Vagina (tissue), 2 donors: Measurements from ENCODE around the gene ZNF880. TPM values are rescaled to one million over a fixed set of nuclear protein-coding genes. Genes with fewer than 3 reads are reported as not detected.

Source experiments
- DNase-seq, 2 donors: peaks; one replicate each; pipeline ENCODE4 v3.0.0-alpha.2; 2017; ENCODE audit errors: extremely low spot score in 2 of 2
- H3K27ac ChIP-seq: fragments of 200-600 bp; sonication (generic); one replicate; pipeline ENCODE4 v1.5.1; 2019
- H3K27me3 ChIP-seq: fragments of 200-600 bp; sonication (generic); one replicate; pipeline ENCODE4 v1.5.1; 2019
- H3K36me3 ChIP-seq, 2 donors: fragments of 200-600 bp; sonication (generic); one replicate each; pipeline ENCODE4 v1.5.1; 2017 to 2019
- H3K4me1 ChIP-seq: fragments of 200-600 bp; sonication (generic); one replicate; pipeline ENCODE4 v1.5.1; 2019
- H3K4me3 ChIP-seq, 2 donors: fragments of 200-600 bp; sonication (generic); 1 replicate in 1 of 2; 2 replicates in 1 of 2; pipeline ENCODE4 v1.5.1; 2016 to 2019
- H3K9me3 ChIP-seq: fragments of 200-600 bp; sonication (generic); one replicate; pipeline ENCODE4 v1.5.1; 2019
- CTCF ChIP-seq, 3 experiments: fragments of 450-650 bp in 2 of 3; fragments of 200-600 bp in 1 of 3; sonication (generic) in 1 of 3; IDR thresholded peaks; one replicate each; pipeline ENCODE4 v1.5.1; 2017 to 2019; ENCODE audit warnings: antibody characterized with exemption in 3 of 3, mild to moderate bottlenecking in 2 of 3, moderate library complexity in 2 of 3
- POLR2A ChIP-seq, 2 donors: fragments of 450-650 bp; IDR thresholded peaks; one replicate each; pipeline ENCODE4 v1.6.1; 2017; ENCODE audit warnings: antibody characterized with exemption in 2 of 2, mild to moderate bottlenecking in 2 of 2, moderate library complexity in 2 of 2
- POLR2AphosphoS5 ChIP-seq, 2 donors: sonication (generic); formaldehyde crosslinking; IDR thresholded peaks; one replicate each; pipeline ENCODE4 v1.9.0; 2017; ENCODE audit warnings: antibody characterized with exemption in 2 of 2, mild to moderate bottlenecking in 2 of 2, low read depth in 1 of 2; ENCODE audit not compliant: insufficient read depth in 1 of 2
- intact Hi-C: fragments of 100-400 bp; cut with DNase I; formaldehyde crosslinking; loops from one replicate; pipeline ENCODE4 v1.15.1; 2023
- small RNA-seq: library from RNA; depleted of rRNA; stranded (forward); fragments of <200 nt; gene quantifications from one replicate; pipeline ENCODE3, GENCODE V24; 2016
- total RNA-seq: library from RNA; depleted of rRNA; stranded (reverse); fragments of >200 nt; gene quantifications from one replicate; pipeline ENCODE4 v1.2.3, GENCODE V29; 2016

ZNF880 gene
- total RNA-seq, 1 donor from 2014 or later = 15.2 TPM

DNA sequence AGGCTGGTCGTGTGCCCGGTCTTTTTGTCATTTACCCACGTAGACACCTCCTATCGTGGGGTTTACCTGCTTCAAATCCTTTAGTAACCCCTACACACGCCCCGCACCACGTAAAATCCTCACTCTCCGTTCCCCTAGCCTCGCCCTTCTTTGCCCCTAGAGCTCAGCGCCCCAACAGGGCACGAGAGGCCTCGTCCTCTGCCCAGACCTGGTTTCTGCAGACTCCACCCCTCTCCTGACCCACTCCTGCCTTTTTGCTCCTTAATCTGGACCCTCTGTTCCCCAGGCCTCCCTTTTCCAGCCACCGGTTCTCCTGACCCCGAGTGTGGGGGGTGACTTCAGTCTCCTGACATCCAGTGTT is 28.3 kb downstream of the ZNF880 start:
- Histone ChIP-seq H3K4me3 (peak overlapping the region; percentile 72 to 84), H3K36me3 (peaks cover 0 to 61% of the 10 kb centered on the region in 2 donors), H3K27me3 (no peaks in the 10 kb centered on the region), H3K9me3 (peaks cover 2% of the 10 kb centered on the region), H3K4me1 (peaks cover 19% of the 10 kb centered on the region), H3K27ac (no peak overlapping the region)
- DNase-seq = no peak
- no peak for TF ChIP-seq CTCF (IDR thresholded peaks at IDR 0.05)
- TF ChIP-seq POLR2AphosphoS5 (IDR thresholded peaks at IDR 0.05; ENCODE audit: insufficient read depth in 1 of 2, low read depth in 1 of 2) = no peak
- no peak for TF ChIP-seq POLR2A (IDR thresholded peaks at IDR 0.05)
- intact Hi-C loops = no loop called here

- peaks cover 7 to 90% of the 10 kb centered on the region in 2 donors for H3K36me3 ChIP-seq
Observed at GRCh38 chr19:52410276-52410675, 40.6 kb downstream of the ZNF880 start.

GRCh38 chr19:52415711-52416110 is 46.0 kb downstream of the ZNF880 start:
- Histone ChIP-seq H3K36me3 (peaks cover 0 to 36% of the 10 kb centered on the region in 2 donors), H3K27me3 (no peaks in the 10 kb centered on the region), H3K4me3 (no peak overlapping the region), H3K9me3 (peaks cover 59% of the 10 kb centered on the region), H3K27ac (no peak overlapping the region), H3K4me1 (no peaks in the 10 kb centered on the region)
- TF ChIP-seq POLR2AphosphoS5 (IDR thresholded peaks at IDR 0.05; ENCODE audit: insufficient read depth in 1 of 2, low read depth in 1 of 2) (no peak), POLR2A (IDR thresholded peaks at IDR 0.05) (no peak), CTCF (IDR thresholded peaks at IDR 0.05) (no peak)
- no peak for DNase-seq
- intact Hi-C loops = no loop called here

More at GRCh38 chr19:52410276-52410675, 40.6 kb downstream of the ZNF880 start:
- H3K4me1 ChIP-seq = no peaks in the 10 kb centered on the region
- no peak for TF ChIP-seq POLR2A (IDR thresholded peaks at IDR 0.05)
- TF ChIP-seq POLR2AphosphoS5 (IDR thresholded peaks at IDR 0.05; ENCODE audit: insufficient read depth in 1 of 2, low read depth in 1 of 2) = no peak
- TF ChIP-seq CTCF (IDR thresholded peaks at IDR 0.05) = no peak
- H3K27ac ChIP-seq = no peak overlapping the region
- intact Hi-C loops = no loop called here
- no peaks in the 10 kb centered on the region for H3K27me3 ChIP-seq
- peaks cover 59% of the 10 kb centered on the region for H3K9me3 ChIP-seq
- DNase-seq = no peak
- no peak overlapping the region for H3K4me3 ChIP-seq

- intact Hi-C loops = no loop called here
- peaks cover 11% of the 10 kb centered on the region for H3K9me3 ChIP-seq
- TF ChIP-seq POLR2AphosphoS5 (IDR thresholded peaks at IDR 0.05; ENCODE audit: insufficient read depth in 1 of 2, low read depth in 1 of 2) (no peak), CTCF (IDR thresholded peaks at IDR 0.05) (no peak), POLR2A (IDR thresholded peaks at IDR 0.05) (no peak)
- no peak within 1 kb of the TSS for H3K4me3 ChIP-seq
- H3K27me3 ChIP-seq = no peaks in the 10 kb centered on the region
- H3K27ac ChIP-seq = no peak within 1 kb of the TSS
- H3K36me3 ChIP-seq = peaks cover 0 to 17% of the 10 kb centered on the region in 2 donors
- no peaks in the 10 kb centered on the region for H3K4me1 ChIP-seq
- DNase-seq = no peak
Observed at GRCh38 chr19:52428937-52429336, 59.2 kb downstream of the ZNF880 start, which contains the start of gene ZNF534. TSS of gene ZNF534 (plus strand) at chr19:52429148. CDS start at chr19:52431475, 2,327 bp downstream.

Small RNA genes within 50 kb of the gene (small RNA-seq; reads per million reads assigned to genes)
- gene AC010332.1 = not detected

Other genes starting within 250 kb of the ZNF880 start
- 2.7 TPM for gene ZNF616, start 230.0 kb upstream of the ZNF880 start, total RNA-seq
- gene ZNF836, start 198.3 kb upstream of the ZNF880 start, total RNA-seq = 3.9 TPM
- 163 TPM for gene PPP2R1A, start 179.9 kb upstream of the ZNF880 start, total RNA-seq
- 5.6 TPM for gene ZNF766, start 100.3 kb upstream of the ZNF880 start, total RNA-seq
- gene ZNF480, start 72.8 kb upstream of the ZNF880 start, total RNA-seq = 9.1 TPM
- 0.98 TPM for gene ZNF610, start 33.7 kb upstream of the ZNF880 start, total RNA-seq
- gene ZNF528, start 27.9 kb downstream of the ZNF880 start, total RNA-seq = 11.0 TPM
- gene ZNF534, start 59.2 kb downstream of the ZNF880 start, total RNA-seq = not detected
- gene ZNF578, start 83.6 kb downstream of the ZNF880 start, total RNA-seq = 2.5 TPM
- gene ZNF808, start 157.7 kb downstream of the ZNF880 start, total RNA-seq = 14.7 TPM
- gene ZNF701, start 200.4 kb downstream of the ZNF880 start, total RNA-seq = 15.7 TPM